NCI-H2227 (cell line): ENCODE results near the gene DDI2.

Source experiments
- DNase-seq: peaks from one replicate; lab custom pipeline; 2025; ENCODE audit not compliant: unreplicated experiment; lab: John Stamatoyannopoulos, UW

DDI2 gene

GRCh38 chr1:15700508-15700907 lies 83.2 kb downstream of the DDI2 start:
- no peak for DNase-seq

DNA sequence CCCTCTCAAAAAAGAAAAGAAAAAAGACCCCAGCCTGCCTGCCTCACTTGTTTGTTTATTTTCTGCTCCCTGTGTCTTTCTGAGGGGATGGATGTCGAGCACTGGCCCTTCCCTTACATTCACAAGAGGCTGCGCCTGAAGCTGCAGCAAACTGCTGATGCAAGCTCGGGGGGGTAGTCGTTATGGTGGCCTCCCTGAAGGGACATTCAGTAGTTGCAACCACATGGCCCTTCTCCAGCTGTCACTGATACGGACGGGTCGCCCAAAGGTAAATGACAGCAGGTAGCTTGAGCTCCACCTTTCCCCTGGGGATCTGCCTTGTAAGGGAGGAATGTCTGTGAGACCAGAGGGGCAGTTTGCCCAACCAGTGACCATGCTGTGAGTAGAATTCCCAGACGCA lies 84.5 kb downstream of the DDI2 start:
- no peak for DNase-seq

GRCh38 chr1:15702722-15703550 lies 85.7 kb downstream of the DDI2 start:
- DNase-seq, result no peak

DNA sequence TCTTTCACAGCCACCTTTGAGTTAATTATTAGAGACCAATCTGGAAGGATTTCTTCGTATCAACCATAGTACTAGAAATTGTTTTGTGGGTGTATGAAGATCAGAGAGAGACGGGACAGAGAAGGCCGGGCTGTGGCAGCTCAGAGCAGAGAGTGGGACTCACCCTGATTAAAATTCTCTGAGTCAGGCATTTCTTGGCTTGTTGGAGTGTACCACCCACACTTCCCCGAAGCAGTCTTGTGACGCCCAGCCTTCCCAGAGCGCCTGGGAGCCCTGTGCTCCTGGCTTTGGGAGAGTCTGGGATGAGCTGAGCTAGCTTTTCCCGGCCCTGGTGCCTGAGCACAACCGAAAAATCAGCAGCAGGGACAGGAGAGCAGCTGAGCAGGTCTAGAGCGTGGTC lies 86.3 kb downstream of the DDI2 start:
- no peak for DNase-seq

- no peak for DNase-seq
Observed at GRCh38 chr1:15704526-15705183, 87.4 kb downstream of the DDI2 start.

DNA sequence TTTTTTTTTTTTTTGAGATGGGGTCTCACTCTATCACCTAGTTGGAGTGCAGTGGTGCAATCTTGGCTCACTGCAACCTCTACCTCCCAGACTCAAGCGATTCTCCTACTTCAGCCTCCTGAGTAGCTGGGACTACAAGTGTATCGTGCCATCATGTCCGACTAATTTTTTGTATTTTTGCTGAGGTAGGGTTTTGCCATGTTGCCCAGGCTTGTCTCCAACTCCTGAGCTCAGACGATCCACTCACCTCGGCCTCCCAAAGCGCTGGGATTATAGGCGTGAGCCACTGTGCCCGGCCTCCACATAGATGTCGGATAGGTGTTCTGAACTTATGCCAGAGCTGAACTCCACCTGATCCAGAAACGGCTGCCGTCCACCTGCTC lies 87.9 kb downstream of the DDI2 start:
- DNase-seq, result no peak

DNA sequence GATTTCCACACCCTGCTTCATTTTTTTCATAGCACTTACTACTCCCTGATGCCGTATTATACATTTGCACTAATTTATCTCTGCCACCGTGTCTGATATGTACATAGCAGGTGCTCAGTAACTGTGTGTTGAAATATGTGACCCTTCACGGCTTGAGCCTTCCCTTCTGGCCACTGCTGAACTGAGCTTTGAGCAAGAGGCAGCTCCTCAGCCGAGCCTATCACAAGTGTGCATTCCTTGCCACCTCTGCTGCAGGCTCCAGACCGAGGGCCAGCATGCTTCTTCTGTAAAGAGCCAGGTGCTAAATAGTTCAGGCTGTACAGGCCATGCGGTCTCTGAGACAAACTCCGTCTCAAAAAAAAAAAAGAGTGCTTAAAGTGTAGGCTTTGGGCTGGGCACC lies 89.5 kb downstream of the DDI2 start:
- DNase-seq, result no peak

- no peak for DNase-seq
Observed at GRCh38 chr1:15707239-15707925, 90.1 kb downstream of the DDI2 start.

GRCh38 chr1:15708486-15709137 lies 91.4 kb downstream of the DDI2 start:
- DNase-seq, result no peak

GRCh38 chr1:15709226-15709625 lies 92.0 kb downstream of the DDI2 start:
- no peak for DNase-seq

GRCh38 chr1:15712168-15712567 lies 94.9 kb downstream of the DDI2 start:
- DNase-seq, result no peak

GRCh38 chr1:15714406-15715136 lies 97.3 kb downstream of the DDI2 start:
- no peak for DNase-seq

- no peak for DNase-seq
Observed at GRCh38 chr1:15717418-15718125, 100.3 kb downstream of the DDI2 start.

DNA sequence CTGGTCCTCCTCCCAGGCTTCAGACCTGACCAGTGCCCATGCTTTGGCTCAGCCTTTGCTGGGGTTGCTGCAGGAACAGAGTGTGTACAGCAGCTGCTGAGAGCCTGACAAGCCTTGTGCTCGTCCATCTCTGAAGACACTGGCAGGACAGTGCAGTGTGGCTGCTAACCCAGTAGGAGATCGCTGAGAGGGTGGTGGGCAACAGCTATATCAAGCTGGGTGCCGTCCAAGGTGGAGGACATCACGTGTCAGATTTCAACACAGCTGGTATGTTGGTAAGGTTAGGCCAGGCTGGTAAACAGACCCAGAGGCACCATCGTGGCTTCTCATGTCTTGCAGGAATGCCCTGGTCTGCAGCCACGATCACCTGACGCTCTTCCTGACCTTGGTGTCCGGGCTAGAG lies 100.9 kb downstream of the DDI2 start:
- DNase-seq, result no peak
